HepG2 (cell line): ENCODE measurements around the gene NDST1. TPM values are rescaled to one million over a fixed set of nuclear protein-coding genes. Genes with fewer than 3 reads are reported as not detected.

Experiments
- ARID5B ChIP-seq: IDR thresholded peaks from 2 replicates; pipeline ENCODE4 v1.4.0; 2020; ENCODE audit warnings: mild to moderate bottlenecking, missing genetic modification reagents
- ATF1 ChIP-seq: IDR thresholded peaks from 2 replicates; pipeline ENCODE4 v1.6.1; 2016; ENCODE audit warnings: mild to moderate bottlenecking, control low read depth
- E2F1 ChIP-seq: sonication (generic); formaldehyde crosslinking; IDR thresholded peaks from 2 replicates; pipeline ENCODE4 v1.5.0; 2020; ENCODE audit warnings: missing genetic modification reagents
- HNF4G ChIP-seq, 2 experiments: sonication (generic) in 1 of 2; formaldehyde crosslinking in 1 of 2; IDR thresholded peaks; 2 replicates each; pipeline versions ENCODE4 v1.4.0 to v1.6.1; 2011 to 2020; ENCODE audit warnings: borderline replicate concordance in 2 of 2, low read depth in 2 of 2, mild to moderate bottlenecking in 2 of 2, low read length in 1 of 2, missing genetic modification reagents in 1 of 2, moderate library complexity in 1 of 2
- HNRNPH1 ChIP-seq: fragments of 200-400 bp; formaldehyde crosslinking; optimal IDR thresholded peaks from 2 replicates; pipeline ENCODE3; 2017; ENCODE audit warnings: mild to moderate bottlenecking, low read depth, low read length
- KDM4B ChIP-seq: sonication (generic); formaldehyde crosslinking; IDR thresholded peaks from 2 replicates; pipeline ENCODE4 v1.4.0; 2020; ENCODE audit warnings: missing genetic modification reagents
- MTF2 ChIP-seq: sonication (generic); formaldehyde crosslinking; IDR thresholded peaks from 2 replicates; pipeline ENCODE4 v1.5.0; 2020; ENCODE audit warnings: missing genetic modification reagents, borderline replicate concordance
- NPAS2 ChIP-seq: sonication (generic); formaldehyde crosslinking; IDR thresholded peaks from 2 replicates; pipeline ENCODE4 v1.8.0; 2022; ENCODE audit warnings: mild to moderate bottlenecking, missing genetic modification reagents, borderline replicate concordance
- RBM22 ChIP-seq: fragments of 200-400 bp; formaldehyde crosslinking; optimal IDR thresholded peaks from 2 replicates; pipeline ENCODE3; 2017; ENCODE audit warnings: mild to moderate bottlenecking, low read length, moderate library complexity
- TBL1XR1 ChIP-seq: fragments of 150-350 bp; IDR thresholded peaks from 2 replicates; pipeline ENCODE4 v1.6.1; 2014; ENCODE audit warnings: borderline replicate concordance, low read length; ENCODE audit not compliant: partially characterized antibody
- YEATS4 ChIP-seq: sonication (generic); formaldehyde crosslinking; IDR thresholded peaks from 2 replicates; pipeline ENCODE4 v1.4.0; 2020; ENCODE audit warnings: missing genetic modification reagents, borderline replicate concordance
- ZBTB37 ChIP-seq: sonication (generic); formaldehyde crosslinking; IDR thresholded peaks from 2 replicates; pipeline ENCODE4 v1.4.0; 2020; ENCODE audit warnings: mild to moderate bottlenecking, missing genetic modification reagents
- ZBTB4 ChIP-seq: sonication (generic); formaldehyde crosslinking; IDR thresholded peaks from 2 replicates; pipeline ENCODE4 v1.4.0; 2020; ENCODE audit warnings: missing genetic modification reagents, mild to moderate bottlenecking, borderline replicate concordance
- ZMAT3 ChIP-seq: sonication (generic); formaldehyde crosslinking; conservative IDR thresholded peaks from 2 replicates; pipeline ENCODE4 v1.7.0; 2021; ENCODE audit warnings: missing genetic modification reagents
- ZNF557 ChIP-seq: sonication (generic); formaldehyde crosslinking; IDR thresholded peaks from 2 replicates; pipeline ENCODE4 v1.4.0; 2020; ENCODE audit warnings: missing genetic modification reagents
- ZNF75D ChIP-seq: sonication (generic); formaldehyde crosslinking; IDR thresholded peaks from 2 replicates; pipeline ENCODE4 v1.8.1; 2023; ENCODE audit warnings: missing genetic modification reagents, mild to moderate bottlenecking, borderline replicate concordance
- polyA plus RNA-seq, 8 experiments: library from polyadenylated mRNA; depleted of rRNA in 3 of 8; stranded (reverse) in 7 of 8; unstranded in 1 of 8; fragments of >200 nt; fragmentation: Illumina TruSeq in 4 of 8; extraction: Trizol in 4 of 8; gene quantifications; 2 replicates each; pipeline versions ENCODE4 v1.2.1 to v1.2.3, GENCODE V29; 2011 to 2016; ENCODE audit warnings: low read depth in 4 of 8, missing spikeins in 1 of 8, mixed read lengths in 1 of 8; ENCODE audit not compliant: insufficient read depth in 1 of 8
- total RNA-seq, 5 experiments: library from RNA; depleted of rRNA; stranded (reverse); fragments of >200 nt; fragmentation: Illumina TruSeq; extraction: Trizol; gene quantifications; 2 replicates each; pipeline ENCODE4 v1.2.3, GENCODE V29; 2016; ENCODE audit warnings: low read depth in 1 of 5

The NDST1 gene
- total and polyA plus RNA-seq, 2 of the 13 experiments (the other 11 are each of a cell fraction or from before 2014, with no cell fraction given), result 23.8 to 26.2 TPM

- TF ChIP-seq ARID5B (peak; percentile 99), ZMAT3 (CRISPR knock-in tag) (0 out of 2 replicates have a peak, but pooled peaks have one; percentile 46), RBM22 (peak; percentile 92), NPAS2 (CRISPR knock-in tag) (0 out of 2 replicates have a peak, but pooled peaks have one; percentile 83), HNF4G (IDR thresholded peaks at IDR 0.05; ENCODE audit: borderline replicate concordance, low read depth, low read length) (peak; percentile 100), HNF4G (CRISPR knock-in tag; IDR thresholded peaks at IDR 0.05; ENCODE audit: borderline replicate concordance, low read depth) (peak; percentile 100), MTF2 (no peak), ZNF557 (CRISPR knock-in tag) (peak; percentile 79; the same call in 1 of the 2 replicates), TBL1XR1 (peak; percentile 93), E2F1 (CRISPR knock-in tag) (peak; percentile 27; the same call in 1 of the 2 replicates), HNRNPH1 (no peak), KDM4B (CRISPR knock-in tag) (peak; percentile 99; the same call in 1 of the 2 replicates), ZBTB4 (CRISPR knock-in tag) (peak; percentile 96; the same call in 1 of the 2 replicates), ZBTB37 (CRISPR knock-in tag) (no peak), ATF1 (CRISPR knock-in tag) (peak; percentile 86), YEATS4 (CRISPR knock-in tag) (peak; percentile 97), ZNF75D (no peak)
Observed at GRCh38 chr5:150542933-150543445, 35.1 kb downstream of the NDST1 start (continued).
